GM10248 (cell line): Measurements from ENCODE around the gene PCSK5.

Experiments used
- CTCF ChIA-PET: fragments of 300-600 bp; sonication (Branson Sonifier 250); formaldehyde crosslinking; extraction: SDS; loops from one replicate; lab custom pipeline; 2021; ENCODE audit warnings: antibody characterized with exemption; lab: Yijun Ruan, JAX
- POLR2A ChIA-PET: fragments of 350-650 bp; sonication (Branson Sonifier 250); formaldehyde crosslinking; extraction: SDS; loops from one replicate; lab custom pipeline; 2020; ENCODE audit warnings: antibody characterized with exemption; lab: Yijun Ruan, JAX
- DNase-seq: peaks from one replicate; pipeline ENCODE4 v3.0.0; 2012; ENCODE audit errors: extremely low spot score
- CTCF ChIP-seq: IDR thresholded peaks from 2 replicates; pipeline ENCODE4 v1.5.1; 2012; ENCODE audit warnings: mild to moderate bottlenecking, low read depth; ENCODE audit errors: extremely low read depth, missing control alignments, control extremely low read depth

The PCSK5 gene

DNA sequence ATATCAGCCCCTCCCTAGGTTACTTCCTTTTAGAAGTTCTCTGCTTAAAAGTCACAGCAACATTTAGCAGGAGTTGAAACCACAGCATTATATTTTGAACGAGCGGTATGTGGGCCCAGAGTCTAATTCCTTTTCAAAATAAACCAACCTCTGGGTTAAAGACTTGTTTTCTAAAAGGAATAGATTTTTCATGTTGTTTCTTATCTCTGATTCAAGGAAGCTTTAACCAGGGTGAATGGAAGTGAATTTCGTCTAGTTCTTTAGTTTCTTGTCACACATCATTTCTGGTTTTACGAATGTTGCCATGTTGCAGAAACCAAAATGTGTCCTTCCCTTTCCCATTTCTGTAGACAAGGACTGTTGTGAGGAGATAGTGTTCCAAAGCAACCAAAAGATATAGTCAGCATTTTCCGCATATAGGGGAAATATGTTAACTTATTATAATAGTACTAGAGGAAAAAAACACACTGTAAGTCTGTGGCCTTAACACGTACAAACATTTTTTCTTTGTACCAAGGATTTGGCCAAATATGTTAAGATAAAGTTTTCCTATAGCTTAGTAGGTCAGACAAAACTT, 142.4 kb downstream of the PCSK5 start:
- no peak for DNase-seq
- no peak for TF ChIP-seq CTCF
- ChIA-PET CTCF (no interaction called here), POLR2A (no interaction called here)

GRCh38 chr9:76034049-76034448, 143.6 kb downstream of the PCSK5 start:
- POLR2A ChIA-PET = no interaction called here
- no peak for DNase-seq
- no peak for TF ChIP-seq CTCF
- CTCF ChIA-PET = no interaction called here

DNA sequence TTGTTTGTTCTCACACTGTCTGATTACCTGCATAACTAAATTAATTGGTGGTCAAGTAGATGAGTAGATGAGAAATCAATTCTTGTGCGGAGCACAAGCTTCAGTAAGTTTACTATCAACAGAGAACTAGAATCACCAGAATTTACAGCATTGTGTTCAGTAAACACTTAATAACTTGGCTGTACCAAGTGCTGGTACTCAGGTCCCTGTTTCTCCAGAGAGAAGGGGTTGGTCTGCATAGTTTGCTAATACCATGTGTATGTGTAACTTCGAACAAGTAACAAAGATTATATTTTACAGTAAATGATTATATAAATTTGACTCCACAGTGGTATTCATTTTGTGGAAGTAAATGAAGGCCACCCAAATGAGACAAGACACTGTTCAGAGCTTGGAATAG, 146.3 kb downstream of the PCSK5 start:
- no peak for TF ChIP-seq CTCF
- DNase-seq = no peak
- ChIA-PET POLR2A (no interaction called here), CTCF (no interaction called here)

DNA sequence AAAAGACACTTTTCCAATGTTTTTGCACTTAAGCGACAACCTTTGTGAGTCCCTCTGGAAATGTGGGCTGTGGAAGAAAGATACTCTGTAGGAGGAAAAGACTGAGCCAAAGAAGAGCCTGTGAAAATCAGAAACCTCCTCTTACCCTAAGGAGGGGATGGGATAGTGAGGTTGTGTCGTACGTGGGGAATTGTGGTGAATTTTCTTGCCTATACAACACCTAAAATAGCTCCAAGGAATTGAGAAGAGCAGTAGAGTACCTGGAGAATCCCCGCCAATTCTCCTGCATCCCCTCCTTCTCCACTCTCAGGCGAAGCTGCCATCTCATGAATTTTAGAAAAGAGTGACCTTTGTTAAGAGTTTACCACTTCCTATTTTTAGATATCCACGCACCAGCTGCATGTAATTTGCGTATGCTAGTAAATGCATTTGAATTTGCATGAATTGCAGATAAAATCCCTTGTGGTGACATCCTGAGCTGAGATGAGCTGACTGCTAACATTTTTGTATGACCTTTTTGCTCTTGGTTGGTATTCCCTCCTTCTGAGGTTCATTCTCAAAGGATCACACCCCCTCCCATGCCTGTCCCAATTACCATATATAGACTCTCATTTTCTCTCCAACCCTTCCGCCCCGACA, 147.2 kb downstream of the PCSK5 start:
- no peak for TF ChIP-seq CTCF
- ChIA-PET POLR2A (no interaction called here), CTCF (no interaction called here)
- no peak for DNase-seq

- DNase-seq = no peak
- TF ChIP-seq CTCF = no peak
- CTCF ChIA-PET = no interaction called here
- POLR2A ChIA-PET = no interaction called here
Observed at GRCh38 chr9:76038431-76038830, 148.0 kb downstream of the PCSK5 start.

DNA sequence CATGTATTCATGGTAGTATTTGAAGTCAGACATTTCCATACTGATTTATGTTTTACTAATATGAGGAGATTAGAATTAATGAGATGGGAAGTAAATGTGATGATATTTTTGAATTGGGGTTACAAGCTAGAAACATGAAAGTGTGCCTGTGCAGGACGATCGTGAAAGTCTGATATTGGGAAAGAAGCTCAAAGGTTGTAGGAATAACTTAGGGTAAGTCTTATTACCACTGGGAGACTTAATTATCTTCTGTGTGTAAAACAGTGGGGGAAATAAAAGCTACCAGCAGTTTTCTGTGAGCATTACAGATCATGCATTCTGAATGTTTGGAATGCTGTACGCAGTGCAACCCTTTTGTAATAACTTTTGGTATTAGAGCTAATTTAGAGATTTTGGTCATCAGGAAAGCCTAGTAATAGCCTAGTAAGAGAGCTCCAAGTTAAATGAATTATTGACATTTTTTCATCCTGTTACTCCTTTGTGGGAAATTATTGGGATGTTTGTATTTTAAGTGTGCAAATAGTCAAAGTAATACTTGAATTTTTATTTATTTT, 153.9 kb downstream of the PCSK5 start:
- CTCF ChIA-PET = interaction anchor here (0.9 to 1.1 kb wide), 2 partner anchors 9 to 65 kb away, joined by 3 read pairs; no protein-coding TSS in a partner anchor
- POLR2A ChIA-PET = no interaction called here
- TF ChIP-seq CTCF = no peak
- no peak for DNase-seq
